ENCODE results near the gene NECTIN2.
A peak's percentile ranks its signal among the peaks of the same experiment; 100 is the strongest.

NECTIN2 gene

DNA sequence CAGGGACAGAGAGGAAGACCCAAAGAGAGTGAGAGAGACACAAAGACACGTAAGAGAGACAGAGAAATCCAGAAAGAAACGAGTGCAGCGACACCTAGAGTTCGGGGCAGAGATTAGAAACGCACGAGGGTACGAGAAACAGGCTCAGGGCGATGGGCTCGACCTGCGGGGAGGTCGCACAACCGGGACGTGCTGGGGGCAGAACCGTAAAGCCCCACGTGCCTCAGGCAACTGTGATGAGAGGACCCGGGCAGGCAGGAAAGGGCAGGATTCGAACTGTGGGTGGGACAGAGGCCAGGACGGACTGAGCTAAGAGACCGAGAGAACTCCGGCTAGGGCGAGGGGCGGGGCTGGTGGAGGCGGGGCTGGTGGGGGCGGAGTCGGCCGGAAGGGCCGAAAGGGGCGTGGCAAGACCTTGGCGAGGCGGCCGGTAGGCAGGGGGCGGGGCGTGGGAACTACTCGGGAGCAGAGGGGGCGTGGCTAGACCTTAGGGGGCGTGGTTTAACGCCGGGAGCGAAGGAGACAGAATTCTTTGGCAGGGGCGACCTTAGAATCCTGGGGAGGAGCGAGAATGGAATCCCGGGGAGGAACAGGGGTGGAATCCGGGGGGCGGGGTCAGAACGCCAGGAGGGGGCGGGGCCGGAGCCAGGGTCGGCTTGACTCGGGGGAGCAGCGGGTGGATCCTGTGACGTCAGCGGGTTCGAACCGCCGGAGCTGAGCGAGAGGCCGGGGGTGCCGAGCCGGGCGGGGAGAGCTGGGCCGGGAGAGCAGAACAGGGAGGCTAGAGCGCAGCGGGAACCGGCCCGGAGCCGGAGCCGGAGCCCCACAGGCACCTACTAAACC, at the start of gene NECTIN2:
NECTIN2 (plus strand) TSS at position 686 of the 843 bp plus-strand sequence. CDS start 229 bp downstream, outside the sequence.
- peak; percentile 83 for DNase-seq

DNA sequence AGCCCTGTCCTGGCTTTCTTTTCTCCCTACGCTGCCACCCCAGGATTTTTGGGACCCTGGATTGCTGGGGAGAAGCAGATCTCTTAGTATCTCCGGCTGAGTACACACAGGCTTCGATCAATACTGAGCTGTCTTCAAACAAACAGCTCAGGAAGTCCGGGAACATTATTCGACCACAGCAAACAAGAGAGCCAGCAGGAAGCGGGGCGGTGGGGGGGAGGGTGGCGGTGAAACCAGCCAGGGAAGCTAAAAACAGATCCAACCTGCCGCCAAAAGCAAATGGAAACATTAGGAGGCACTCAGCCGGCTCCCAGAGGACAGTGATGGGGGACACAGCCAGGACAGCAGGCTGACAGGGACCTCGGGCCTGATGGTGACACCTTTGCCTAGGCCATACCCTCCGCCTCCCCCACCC, 49.4 kb upstream of the NECTIN2 start:
- no peak for DNase-seq

DNA sequence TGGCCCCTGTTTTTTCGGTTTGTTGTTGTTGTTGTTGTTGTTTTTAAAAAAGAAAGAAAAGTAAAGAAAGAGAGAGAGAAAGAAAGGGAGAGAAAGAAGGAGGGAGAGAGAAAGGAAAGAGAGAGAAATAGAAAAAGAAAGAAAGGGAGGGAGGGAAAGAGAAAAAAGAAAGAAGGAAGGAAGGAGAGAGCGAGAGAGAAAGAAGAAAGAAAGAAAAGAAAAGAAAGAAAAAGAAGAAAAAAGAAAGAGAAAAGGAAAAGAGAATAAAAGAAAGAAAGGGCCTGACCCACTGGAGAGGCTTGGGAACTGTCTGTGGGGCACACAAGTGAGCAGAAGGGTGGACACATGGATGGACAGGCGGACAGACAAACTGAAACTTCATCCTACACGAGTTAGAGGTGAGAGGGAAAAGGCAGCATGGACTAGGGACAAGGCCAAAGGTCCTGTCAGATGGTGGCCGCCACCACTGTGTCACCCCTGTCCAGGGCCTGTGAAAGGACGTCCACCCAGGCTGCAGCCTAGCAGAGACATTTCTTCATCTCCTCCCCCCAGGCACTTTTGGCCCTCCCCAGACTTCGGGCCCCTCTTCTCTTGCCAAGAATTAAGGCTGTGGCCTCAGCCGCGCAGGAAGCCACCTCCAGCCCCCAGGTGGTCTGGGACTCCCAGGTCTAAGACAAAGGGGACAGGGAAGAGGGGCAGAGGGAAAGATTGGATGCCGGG, 46.3 kb upstream of the NECTIN2 start:
- no peak for DNase-seq

DNA sequence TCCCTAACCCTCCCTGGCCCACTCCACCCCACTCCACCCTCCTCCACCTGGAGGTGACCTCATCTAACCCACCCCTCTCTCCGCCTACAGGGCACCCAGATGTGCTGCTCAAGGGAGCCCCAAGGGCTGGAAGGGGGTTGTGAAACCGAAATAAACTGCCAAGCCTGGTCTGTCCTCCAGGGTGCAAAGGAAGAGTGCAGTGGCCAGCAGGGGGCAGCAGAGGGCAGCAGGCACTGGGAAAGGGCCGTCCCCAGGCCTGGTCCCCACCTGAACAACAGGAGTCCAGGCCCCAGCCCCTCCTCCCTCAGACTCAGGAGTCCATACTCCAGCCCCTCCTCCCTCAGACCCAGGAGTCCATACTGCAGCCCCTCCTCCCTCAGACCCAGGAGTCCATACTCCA, 45.6 kb upstream of the NECTIN2 start:
- peak; percentile 24 for DNase-seq

DNA sequence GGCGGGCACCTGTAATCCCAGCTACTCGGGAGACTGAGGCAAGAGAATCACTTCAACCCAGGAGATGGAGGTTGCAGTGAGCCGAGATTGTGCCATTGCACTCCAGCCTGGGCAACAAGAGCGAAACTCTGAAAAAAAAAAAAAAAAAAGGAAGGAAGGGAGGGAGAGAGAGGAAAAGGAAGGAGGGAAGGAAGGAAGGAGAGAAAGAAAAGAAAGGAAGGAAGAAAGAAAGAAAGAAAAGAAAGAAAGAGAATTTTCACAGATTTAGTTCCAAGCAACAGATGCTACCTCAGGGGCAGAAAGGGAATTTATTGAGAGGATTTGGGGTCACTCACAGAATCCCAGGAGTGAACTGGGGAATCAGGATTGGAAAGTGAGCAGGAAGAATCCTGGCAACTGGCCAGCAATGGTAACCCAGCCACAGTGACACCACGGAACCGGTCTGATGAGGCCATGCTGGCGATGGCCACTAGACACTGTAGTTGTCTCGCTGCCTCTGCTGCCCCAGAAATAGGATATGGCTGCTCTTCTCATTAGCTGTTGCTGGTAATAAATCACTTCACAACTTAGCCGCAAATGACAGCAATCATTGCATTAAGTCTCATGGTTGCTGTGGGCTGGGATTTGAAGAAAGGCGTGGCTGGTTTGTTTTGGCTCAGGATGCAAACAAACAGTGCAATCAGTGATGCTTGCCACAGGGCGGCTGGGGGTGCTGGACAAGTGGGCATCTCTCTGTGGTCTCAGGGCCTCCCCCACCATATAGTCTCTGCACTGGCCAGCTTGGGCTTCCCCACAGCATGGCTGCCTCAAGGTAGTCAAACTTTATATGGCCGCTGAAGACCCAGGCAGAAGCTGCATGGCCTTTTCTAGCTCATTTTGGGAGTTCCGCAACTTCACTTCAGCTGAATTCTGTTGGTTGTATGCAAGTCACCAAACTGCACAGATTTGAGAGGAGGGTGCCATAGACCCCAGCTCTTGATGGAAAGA, 42.4 kb upstream of the NECTIN2 start:
- no peak for DNase-seq

DNA sequence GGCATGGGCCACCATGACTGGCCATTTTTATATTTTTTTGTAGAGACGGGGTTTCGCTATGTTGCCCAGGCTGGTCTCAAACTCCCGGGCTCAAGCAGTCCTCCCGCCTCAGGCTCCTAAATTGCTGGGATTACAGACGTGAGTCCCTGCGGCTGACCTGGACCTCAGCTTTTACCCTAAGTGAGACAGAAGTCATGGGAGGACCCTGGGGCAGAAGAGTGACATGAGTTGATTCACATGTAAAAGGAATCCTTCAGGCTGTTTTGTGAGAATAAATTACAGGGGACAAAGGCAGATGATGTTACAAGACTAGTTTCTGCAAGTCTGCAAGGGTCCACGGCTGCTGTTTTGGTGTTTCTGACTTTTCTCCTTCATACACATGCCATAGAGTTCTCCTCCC, 39.8 kb upstream of the NECTIN2 start:
- no peak for DNase-seq

DNA sequence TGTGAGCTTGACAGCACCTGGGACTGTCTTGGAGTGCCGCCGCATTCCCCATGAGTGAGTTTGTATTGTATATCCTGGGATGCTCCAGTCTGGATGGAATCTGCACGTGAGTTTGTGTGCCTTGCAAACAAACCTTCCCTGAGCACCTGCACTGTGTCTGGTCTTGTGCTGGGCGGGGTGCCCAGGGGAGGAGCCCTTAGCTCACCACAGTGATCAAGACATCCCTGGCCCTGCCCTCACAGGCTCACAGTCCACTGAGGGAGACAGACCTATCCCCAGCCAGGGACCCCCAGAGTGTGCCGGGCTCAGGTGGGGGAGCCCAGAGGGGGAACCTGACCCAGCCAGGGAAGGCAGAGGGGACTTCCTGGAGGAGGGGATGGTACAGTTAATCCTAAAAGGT, 38.9 kb upstream of the NECTIN2 start:
- no peak for DNase-seq

DNA sequence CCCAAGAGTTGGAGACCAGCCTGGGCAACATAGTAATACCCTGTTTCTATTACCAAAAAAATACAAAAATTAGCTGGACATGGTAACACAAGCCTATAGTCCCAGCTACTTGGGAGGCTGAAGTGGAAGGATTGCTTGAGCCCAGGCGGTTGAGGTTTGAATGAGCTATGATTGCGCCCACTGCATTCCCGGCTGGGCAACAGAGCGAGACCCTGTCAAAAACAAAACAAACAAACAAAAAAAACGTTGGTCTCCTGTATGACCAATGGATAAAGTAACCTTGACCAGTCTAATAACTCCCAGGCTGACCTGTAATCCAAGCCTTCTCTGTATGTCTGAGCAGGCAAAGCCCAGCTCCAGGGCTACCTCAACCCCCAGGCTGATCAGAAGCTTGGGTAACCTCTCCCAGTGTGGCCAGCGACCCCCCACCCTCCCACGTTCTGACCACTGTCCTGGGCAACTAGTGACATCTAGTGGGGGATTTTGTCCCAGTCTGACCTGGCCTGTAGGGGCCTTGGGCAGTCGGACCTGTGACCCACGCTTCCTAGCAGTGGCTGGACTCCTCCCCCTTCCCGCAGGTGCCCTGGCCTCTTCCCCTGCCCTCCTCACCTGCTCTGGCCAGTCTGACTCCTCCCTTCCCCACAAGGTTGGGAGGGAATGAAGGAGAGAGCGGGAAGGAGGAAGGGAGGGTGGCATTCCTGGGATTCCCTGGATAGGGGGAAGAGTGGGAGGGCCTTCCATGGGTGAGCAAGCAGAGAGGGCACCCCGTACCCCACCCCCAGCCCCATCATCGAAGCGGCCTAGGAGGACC, 38.2 kb upstream of the NECTIN2 start:
- no peak for DNase-seq

DNA sequence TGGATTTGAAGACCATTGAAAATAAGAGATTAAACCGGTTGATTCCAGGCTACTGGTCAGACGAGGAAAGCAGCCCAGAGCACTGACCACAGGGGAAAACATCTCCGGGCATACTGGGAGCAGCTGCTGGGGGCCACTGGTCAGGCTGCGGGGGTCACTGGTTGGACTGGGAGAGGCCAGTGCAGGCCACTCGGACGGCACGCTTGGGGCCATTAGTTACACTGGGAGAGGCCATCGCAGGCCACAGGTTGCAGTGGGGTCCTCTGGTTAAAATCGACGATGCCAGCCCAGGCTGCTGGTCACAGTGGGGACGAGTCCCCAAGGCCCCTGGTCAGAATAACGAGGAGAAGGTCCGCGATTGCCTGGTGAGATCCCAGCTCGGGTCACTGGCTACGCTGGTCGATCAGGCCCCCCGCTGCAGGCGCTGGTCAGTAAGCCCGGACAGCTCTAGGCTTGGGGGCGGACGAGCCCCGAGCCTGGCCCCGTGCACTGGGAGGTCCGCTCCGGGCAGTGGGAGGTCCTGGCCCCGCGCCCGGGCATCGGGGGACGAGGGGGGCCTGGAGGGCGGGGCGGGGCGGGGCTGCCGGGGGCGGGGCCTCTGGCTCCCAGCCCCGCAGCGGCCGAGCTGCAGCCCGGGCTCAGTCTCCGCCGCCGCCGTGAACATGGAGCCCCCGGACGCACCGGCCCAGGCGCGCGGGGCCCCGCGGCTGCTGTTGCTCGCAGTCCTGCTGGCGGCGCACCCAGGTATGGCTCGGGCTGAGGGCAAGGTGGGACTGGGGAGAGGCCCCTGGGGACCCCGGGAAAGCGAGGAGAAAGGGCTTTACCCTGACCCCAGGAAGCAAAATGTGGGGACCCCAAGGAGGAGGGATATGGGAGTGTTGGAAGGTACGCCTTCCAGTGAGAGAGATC, 37.4 kb upstream of the NECTIN2 start, which contains the start of gene BCAM:
BCAM (plus strand) TSS at position 641 of the 909 bp plus-strand sequence; CDS start at position 663, 22 bp downstream.
- no peak for DNase-seq

DNA sequence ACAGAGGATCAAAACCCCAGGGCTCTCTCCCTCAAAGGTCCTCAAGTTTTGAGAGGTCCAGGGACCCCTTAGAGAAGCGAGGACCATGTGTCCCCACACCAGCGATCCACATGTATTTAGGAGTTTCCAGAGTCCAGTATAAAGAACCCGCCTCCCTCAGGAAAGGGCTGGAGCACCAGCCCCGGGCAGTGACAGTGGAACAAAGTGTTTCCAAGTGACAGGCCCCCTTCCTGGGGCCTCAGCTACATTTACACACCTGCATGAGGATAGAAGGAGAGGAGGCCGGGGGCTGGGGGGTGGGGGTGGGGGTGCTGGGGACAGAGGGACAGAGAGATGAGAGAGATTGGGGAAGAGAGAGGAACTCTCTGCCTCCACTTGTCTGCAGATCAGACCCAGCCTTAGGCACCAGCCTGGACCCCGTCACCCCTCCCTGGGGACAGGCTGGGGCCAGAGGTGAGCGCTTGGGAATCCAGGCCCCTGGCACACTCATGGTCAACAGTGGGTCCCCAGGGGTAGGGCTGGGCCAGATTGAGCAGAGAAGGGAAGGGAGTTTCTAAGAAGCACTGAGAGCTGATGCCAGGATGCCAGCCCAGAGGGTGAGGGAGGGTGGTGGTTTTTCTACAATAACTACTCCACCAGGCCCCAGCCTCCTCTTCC, 36.4 kb upstream of the NECTIN2 start:
- DNase-seq = no peak

DNA sequence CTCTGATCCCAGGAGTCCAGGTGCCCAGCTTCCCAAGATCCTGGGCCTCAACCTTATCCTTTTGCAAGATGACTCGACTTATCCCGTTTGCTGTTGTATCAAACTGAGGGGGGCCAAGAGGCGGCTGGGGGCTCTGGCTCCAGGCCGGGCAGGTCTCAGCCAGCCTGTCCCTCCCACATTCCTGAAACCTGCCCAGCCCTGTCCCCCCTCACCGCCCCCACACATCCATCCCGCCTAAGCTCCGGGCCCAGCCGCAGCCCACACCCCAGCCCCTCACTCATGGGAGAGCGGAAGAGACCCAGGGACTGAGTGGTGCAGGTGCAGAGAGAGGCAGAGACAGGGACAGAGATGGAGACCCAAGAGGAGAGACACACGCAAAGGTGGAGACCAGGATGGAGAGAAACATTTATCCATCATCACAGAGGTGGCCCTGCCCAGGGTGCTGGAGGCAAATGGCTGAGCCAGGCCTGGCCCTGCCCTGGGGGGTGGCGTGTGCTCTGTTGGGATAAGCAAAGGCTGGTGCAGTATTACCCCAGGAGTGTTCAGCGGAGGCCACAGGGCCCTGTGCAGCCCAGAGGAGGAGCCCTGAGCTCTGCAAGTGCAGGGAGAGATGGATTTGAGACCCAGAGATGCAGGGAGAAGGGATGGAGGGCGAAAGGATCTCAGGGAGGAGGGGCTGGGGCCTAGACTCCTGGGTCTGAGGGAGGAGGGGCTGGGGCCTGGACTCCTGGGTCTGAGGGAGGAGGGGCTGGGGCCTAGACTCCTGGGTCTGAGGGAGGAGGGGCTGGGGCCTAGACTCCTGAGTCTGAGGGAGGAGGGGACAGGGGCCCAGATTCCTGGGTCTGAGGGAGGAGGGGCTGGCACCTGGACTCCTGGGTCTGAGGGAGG, 35.6 kb upstream of the NECTIN2 start:
- DNase-seq = no peak

DNA sequence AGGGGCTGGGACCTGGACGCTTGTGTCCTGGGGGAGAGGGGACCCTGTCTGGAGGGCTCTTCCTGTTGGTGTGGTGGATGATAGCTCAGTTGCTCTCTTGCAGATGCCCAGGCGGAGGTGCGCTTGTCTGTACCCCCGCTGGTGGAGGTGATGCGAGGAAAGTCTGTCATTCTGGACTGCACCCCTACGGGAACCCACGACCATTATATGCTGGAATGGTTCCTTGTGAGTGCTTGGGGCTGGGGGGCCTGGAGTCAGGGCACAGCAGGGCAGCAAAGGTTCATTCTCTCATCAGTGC, 35.0 kb upstream of the NECTIN2 start:
- no peak for DNase-seq

DNA sequence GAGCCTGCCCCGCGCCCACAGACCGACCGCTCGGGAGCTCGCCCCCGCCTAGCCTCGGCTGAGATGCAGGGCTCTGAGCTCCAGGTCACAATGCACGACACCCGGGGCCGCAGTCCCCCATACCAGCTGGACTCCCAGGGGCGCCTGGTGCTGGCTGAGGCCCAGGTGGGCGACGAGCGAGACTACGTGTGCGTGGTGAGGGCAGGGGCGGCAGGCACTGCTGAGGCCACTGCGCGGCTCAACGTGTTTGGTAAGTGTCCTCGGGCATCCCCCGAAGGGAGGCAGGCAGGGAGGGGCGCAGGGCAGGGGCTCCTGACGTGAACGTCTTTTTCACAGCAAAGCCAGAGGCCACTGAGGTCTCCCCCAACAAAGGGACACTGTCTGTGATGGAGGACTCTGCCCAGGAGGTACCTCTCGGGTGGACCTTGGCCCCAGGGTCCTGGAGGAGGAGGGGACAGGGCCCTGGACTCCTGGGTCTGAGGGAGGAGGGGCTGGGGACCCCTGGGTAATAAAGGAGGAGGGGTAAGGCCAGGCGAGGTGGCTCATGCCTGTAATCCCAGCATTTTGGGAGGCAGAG, 33.9 kb upstream of the NECTIN2 start:
- DNase-seq = no peak

DNA sequence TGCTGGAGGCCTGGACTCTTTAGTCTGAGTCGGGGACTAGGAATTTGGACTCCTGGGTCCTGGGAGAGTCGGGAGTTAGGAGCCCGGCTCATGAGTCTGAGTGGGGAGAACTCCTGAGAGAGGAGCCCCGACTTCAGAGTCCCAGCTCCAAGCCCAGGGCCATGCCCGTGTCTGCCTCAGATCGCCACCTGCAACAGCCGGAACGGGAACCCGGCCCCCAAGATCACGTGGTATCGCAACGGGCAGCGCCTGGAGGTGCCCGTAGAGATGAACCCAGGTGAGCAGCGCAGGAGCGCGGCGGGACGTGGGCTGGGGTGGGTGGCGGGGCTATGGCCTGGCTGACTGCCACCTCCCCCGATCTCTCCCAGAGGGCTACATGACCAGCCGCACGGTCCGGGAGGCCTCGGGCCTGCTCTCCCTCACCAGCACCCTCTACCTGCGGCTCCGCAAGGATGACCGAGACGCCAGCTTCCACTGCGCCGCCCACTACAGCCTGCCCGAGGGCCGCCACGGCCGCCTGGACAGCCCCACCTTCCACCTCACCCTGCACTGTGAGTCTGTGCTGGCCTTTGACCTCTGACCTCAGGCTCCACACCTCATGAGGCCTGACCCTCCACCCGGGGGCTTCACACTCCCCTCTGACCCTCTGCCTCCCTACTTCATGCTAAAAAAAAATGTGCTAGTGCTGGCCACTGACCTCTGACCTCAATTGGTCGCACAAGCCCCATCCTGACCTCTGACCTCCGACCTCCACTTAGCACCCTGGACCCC, 32.8 kb upstream of the NECTIN2 start:
- no peak for DNase-seq

DNA sequence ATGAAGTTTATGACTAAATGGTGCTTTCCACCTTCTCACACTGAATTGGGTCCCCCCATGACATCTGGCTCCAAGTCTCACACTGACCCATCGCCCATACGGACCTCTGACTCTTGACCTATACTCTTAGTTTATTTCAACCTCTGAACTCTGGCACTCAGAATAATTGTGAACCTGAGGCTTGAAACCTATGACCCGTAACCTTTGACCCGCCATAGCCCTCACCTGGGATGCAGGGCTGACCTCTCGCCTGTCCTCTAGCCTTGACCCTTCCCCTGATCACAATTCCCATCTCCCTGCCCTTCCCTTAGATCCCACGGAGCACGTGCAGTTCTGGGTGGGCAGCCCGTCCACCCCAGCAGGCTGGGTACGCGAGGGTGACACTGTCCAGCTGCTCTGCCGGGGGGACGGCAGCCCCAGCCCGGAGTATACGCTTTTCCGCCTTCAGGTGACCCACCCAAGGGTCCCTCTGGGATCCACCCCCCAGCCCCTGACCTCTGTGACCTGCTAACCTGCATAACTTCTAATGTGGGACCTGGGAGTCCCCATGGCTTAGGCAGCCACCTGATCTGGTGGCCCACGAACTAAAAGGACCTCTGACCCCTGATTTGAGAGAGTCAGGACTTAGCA, 32.1 kb upstream of the NECTIN2 start:
- DNase-seq = no peak

DNA sequence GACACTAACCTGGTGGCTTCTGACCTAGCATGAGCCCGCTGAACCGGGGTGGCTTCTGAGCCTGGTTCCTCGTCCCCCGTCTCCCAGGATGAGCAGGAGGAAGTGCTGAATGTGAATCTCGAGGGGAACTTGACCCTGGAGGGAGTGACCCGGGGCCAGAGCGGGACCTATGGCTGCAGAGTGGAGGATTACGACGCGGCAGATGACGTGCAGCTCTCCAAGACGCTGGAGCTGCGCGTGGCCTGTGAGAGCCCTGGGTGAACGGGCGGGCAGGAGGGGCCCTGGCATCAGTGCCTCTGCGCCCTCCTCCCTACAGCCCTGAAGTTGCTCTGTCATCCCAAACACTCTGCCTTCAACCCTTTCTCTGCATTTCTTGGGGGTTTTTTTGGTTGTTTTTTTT, 31.6 kb upstream of the NECTIN2 start:
- DNase-seq = no peak

DNA sequence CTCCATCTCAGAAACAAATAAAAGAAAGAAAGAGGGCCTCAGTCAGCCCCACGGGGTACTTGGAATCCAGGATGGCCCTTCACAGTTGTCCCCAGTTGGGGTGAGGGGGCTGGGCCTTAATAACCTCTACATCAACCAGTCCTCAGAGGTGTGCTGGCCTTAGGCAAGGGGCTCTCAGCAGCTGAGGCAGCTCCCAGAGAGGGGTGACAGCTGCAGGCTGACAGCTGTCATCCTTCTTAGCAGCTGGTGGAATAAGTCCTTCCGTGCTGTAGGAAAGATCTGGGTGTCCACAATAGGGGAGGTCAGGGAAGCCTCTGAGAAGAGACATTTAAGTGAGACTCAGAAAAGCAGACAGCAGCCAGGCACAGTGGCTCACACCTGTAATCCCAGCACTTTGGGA, 29.8 kb upstream of the NECTIN2 start:
- no peak for DNase-seq

Data from DMS79 (cell line).